ENCODE measurements around the gene PITX3. TPM values are rescaled to one million over a fixed set of nuclear protein-coding genes. Genes with fewer than 3 reads are reported as not detected.

The PITX3 gene
- total and polyA plus RNA-seq, 4 donors: not detected

GRCh38 chr10:102240467-102241031 is 763 bp downstream of the PITX3 start (continued):
- TF ChIP-seq CTCF (IDR thresholded peaks at IDR 0.05; ENCODE audit: low read depth, low read length, missing input control) (no peak), NR2F2 (IDR thresholded peaks at IDR 0.05) (no peak), FOXA2 (IDR thresholded peaks at IDR 0.05) (no peak)
- TF ChIP-seq, protein P1, sequence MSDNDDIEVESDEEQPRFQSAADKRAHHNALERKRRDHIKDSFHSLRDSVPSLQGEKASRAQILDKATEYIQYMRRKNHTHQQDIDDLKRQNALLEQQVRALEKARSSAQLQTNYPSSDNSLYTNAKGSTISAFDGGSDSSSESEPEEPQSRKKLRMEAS (IDR thresholded peaks at IDR 0.05): no peak
- TF ChIP-seq, protein P2, sequence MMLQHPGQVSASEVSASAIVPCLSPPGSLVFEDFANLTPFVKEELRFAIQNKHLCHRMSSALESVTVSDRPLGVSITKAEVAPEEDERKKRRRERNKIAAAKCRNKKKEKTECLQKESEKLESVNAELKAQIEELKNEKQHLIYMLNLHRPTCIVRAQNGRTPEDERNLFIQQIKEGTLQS (IDR thresholded peaks at IDR 0.05): no peak

DNA sequence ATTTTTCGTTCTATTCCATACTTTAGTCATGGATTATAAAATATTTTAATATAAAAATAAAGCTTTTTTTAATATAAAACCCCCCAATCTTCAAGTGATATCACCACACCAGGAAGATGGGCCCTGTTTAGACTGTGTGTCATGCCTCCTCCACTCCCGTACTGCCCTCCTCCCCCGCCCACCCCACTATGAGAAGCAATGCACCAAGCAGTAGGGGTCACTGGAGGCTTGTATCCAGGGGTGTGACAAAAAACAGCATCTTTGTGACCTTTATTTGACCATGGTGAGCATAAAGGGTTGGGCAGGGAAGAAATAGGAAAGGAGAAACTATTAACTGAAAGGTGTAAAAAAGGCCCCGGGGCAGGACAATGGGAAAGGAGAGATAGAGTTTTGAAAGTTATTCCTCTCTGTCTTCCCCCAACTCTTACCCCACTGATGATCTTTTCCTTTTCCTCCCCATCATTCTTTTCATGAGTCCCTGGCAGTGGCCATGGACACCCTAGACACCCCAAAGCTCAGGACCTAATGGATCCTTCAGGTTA is 3.5 kb downstream of the PITX3 start:
- DNase-seq (ENCODE audit: low spot score): no peak
- Histone ChIP-seq H3K27me3 (ENCODE audit: control insufficient read depth in 4 of 4, insufficient read depth in 4 of 4, low read length in 3 of 4) (peaks cover 0 to 4% (median 0%) of the 10 kb centered on the region in 4 donors), H3K4me1 (ENCODE audit: control insufficient read depth in 4 of 4, insufficient read depth in 4 of 4, low read length in 3 of 4) (peaks cover 5 to 19% (median 11%) of the 10 kb centered on the region in 4 donors), H3K4me3 (ENCODE audit: low read depth in 1 of 3, low read length in 3 of 3) (no peak overlapping the region), H3K9ac (ENCODE audit: low read depth in 1 of 2, low read length in 2 of 2) (no peak overlapping the region), H3K36me3 (ENCODE audit: control insufficient read depth in 4 of 4, insufficient read depth in 3 of 4, low read depth in 1 of 4, low read length in 3 of 4) (no peaks in the 10 kb centered on the region), H3K9me3 (ENCODE audit: control insufficient read depth in 4 of 4, low read length in 3 of 4) (no peaks in the 10 kb centered on the region), H3K27ac (ENCODE audit: low read depth in 1 of 2, low read length in 2 of 2) (no peak overlapping the region)
- 60% methylated on average over 4 of the region's 4 CpGs for WGBS
- TF ChIP-seq, protein P3, sequence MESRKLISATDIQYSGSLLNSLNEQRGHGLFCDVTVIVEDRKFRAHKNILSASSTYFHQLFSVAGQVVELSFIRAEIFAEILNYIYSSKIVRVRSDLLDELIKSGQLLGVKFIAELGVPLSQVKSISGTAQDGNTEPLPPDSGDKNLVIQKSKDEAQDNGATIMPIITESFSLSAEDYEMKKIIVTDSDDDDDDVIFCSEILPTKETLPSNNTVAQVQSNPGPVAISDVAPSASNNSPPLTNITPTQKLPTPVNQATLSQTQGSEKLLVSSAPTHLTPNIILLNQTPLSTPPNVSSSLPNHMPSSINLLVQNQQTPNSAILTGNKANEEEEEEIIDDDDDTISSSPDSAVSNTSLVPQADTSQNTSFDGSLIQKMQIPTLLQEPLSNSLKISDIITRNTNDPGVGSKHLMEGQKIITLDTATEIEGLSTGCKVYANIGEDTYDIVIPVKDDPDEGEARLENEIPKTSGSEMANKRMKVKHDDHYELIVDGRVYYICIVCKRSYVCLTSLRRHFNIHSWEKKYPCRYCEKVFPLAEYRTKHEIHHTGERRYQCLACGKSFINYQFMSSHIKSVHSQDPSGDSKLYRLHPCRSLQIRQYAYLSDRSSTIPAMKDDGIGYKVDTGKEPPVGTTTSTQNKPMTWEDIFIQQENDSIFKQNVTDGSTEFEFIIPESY (IDR thresholded peaks at IDR 0.05): no peak
- no peak for TF ChIP-seq EGR1 (IDR thresholded peaks at IDR 0.05; ENCODE audit: low read depth in 2 of 2)
- TF ChIP-seq GABPA (IDR thresholded peaks at IDR 0.05 in 1 of 2, conservative IDR thresholded peaks at IDR 0.05 in 1 of 2): no peak
- TF ChIP-seq SP1 (IDR thresholded peaks at IDR 0.05): no peak
- TF ChIP-seq REST (IDR thresholded peaks at IDR 0.05): no peak
- no peak for TF ChIP-seq HNF4G (IDR thresholded peaks at IDR 0.05)
- TF ChIP-seq, protein P2 (IDR thresholded peaks at IDR 0.05): no peak
- TF ChIP-seq NR2F2 (IDR thresholded peaks at IDR 0.05): no peak
- no peak for TF ChIP-seq FOXA2 (IDR thresholded peaks at IDR 0.05)

All from liver (tissue), 9 donors.